ENCODE data around the gene PRIMPOL.
A peak's percentile ranks its signal among the peaks of the same experiment; 100 is the strongest.
"Not testable (repeated sequence)": the region's sequence is repeated elsewhere in the genome, so short reads cannot be mapped to it uniquely, and the experiment has no call there.

The PRIMPOL gene

GRCh38 chr4:184636897-184637296, 12.6 kb upstream of the PRIMPOL start:
- DNase-seq (ENCODE audit: low read depth in 2 of 2) = no peak

- DNase-seq (ENCODE audit: low read depth in 2 of 2) = no peak
Measured at GRCh38 chr4:184641022-184641421, 8.5 kb upstream of the PRIMPOL start.

GRCh38 chr4:184641451-184641850, 8.1 kb upstream of the PRIMPOL start:
- DNase-seq (ENCODE audit: low read depth in 2 of 2) = no peak

- DNase-seq (ENCODE audit: low read depth in 2 of 2) = no peak
Measured at GRCh38 chr4:184643731-184644130, 5.8 kb upstream of the PRIMPOL start.

GRCh38 chr4:184644553-184645307, 4.8 kb upstream of the PRIMPOL start:
- DNase-seq (ENCODE audit: low read depth in 2 of 2) = no peak

- no peak for DNase-seq (ENCODE audit: low read depth in 2 of 2)
Measured at GRCh38 chr4:184645904-184646610, 3.5 kb upstream of the PRIMPOL start.

- no peak for DNase-seq (ENCODE audit: low read depth in 2 of 2)
Measured at GRCh38 chr4:184647266-184648053, 2.1 kb upstream of the PRIMPOL start.

GRCh38 chr4:184648054-184648312, 1.6 kb upstream of the PRIMPOL start:
- DNase-seq (ENCODE audit: low read depth in 2 of 2) = no peak

GRCh38 chr4:184648313-184649025, 1.1 kb upstream of the PRIMPOL start:
- peak; percentile 13 to 24 for DNase-seq (ENCODE audit: low read depth in 2 of 2)

- no peak for DNase-seq (ENCODE audit: low read depth in 2 of 2)
Measured at GRCh38 chr4:184649971-184650855, 675 bp downstream of the PRIMPOL start.

- no peak for DNase-seq (ENCODE audit: low read depth in 2 of 2)
Measured at GRCh38 chr4:184651899-184652298, 2.4 kb downstream of the PRIMPOL start.

- DNase-seq (ENCODE audit: low read depth in 2 of 2) = not testable (repeated sequence)
Measured at GRCh38 chr4:184652681-184653080, 3.1 kb downstream of the PRIMPOL start.

- no peak for DNase-seq (ENCODE audit: low read depth in 2 of 2)
Measured at GRCh38 chr4:184653650-184654049, 4.1 kb downstream of the PRIMPOL start.

GRCh38 chr4:184655889-184656869, 6.6 kb downstream of the PRIMPOL start:
- no peak for DNase-seq (ENCODE audit: low read depth in 2 of 2)

GRCh38 chr4:184657144-184657543, 7.6 kb downstream of the PRIMPOL start:
- no peak for DNase-seq (ENCODE audit: low read depth in 2 of 2)

GRCh38 chr4:184657820-184658219, 8.3 kb downstream of the PRIMPOL start:
- DNase-seq (ENCODE audit: low read depth in 2 of 2) = not testable (repeated sequence)

- no peak for DNase-seq (ENCODE audit: low read depth in 2 of 2)
Measured at GRCh38 chr4:184660978-184661377, 11.4 kb downstream of the PRIMPOL start.

GRCh38 chr4:184662236-184662635, 12.7 kb downstream of the PRIMPOL start:
- DNase-seq (ENCODE audit: low read depth in 2 of 2) = no peak

GRCh38 chr4:184664445-184665210, 15.1 kb downstream of the PRIMPOL start:
- no peak for DNase-seq (ENCODE audit: low read depth in 2 of 2)
